HepG2 (cell line): Measurements from ENCODE around the gene PIP5K1C. TPM values are rescaled to one million over a fixed set of nuclear protein-coding genes. Genes with fewer than 3 reads are reported as not detected.

Experiments
- AFF4 ChIP-seq: sonication (generic); formaldehyde crosslinking; IDR thresholded peaks from 2 replicates; pipeline ENCODE4 v1.4.0; 2020; ENCODE audit warnings: missing genetic modification reagents
- CAMTA2 ChIP-seq: sonication (generic); formaldehyde crosslinking; IDR thresholded peaks from 2 replicates; pipeline ENCODE4 v1.4.0; 2020; ENCODE audit warnings: mild to moderate bottlenecking, missing genetic modification reagents, borderline replicate concordance
- DMTF1 ChIP-seq: sonication (generic); formaldehyde crosslinking; IDR thresholded peaks from 2 replicates; pipeline ENCODE4 v1.4.0; 2020; ENCODE audit warnings: mild to moderate bottlenecking, missing genetic modification reagents
- HIC2 ChIP-seq: sonication (generic); formaldehyde crosslinking; IDR thresholded peaks from 2 replicates; pipeline ENCODE4 v1.9.0; 2022; ENCODE audit warnings: low read depth, missing genetic modification reagents
- HMG20B ChIP-seq: conservative IDR thresholded peaks from 2 replicates; pipeline ENCODE4 v1.6.1; 2016; ENCODE audit warnings: missing genetic modification reagents, missing compliant biosample characterization
- MTF2 ChIP-seq: sonication (generic); formaldehyde crosslinking; IDR thresholded peaks from 2 replicates; pipeline ENCODE4 v1.5.0; 2020; ENCODE audit warnings: missing genetic modification reagents, borderline replicate concordance
- NCOA1 ChIP-seq: sonication (generic); formaldehyde crosslinking; IDR thresholded peaks from 2 replicates; pipeline ENCODE4 v1.9.0; 2021; ENCODE audit warnings: missing genetic modification reagents
- RBFOX2 ChIP-seq: fragments of 200-400 bp; formaldehyde crosslinking; IDR thresholded peaks from 2 replicates; pipeline ENCODE4 v1.6.1; 2017; ENCODE audit warnings: low read depth, mild to moderate bottlenecking, low read length
- RFXANK ChIP-seq: IDR thresholded peaks from 2 replicates; pipeline ENCODE4 v1.6.1; 2016
- TRAFD1 ChIP-seq: sonication (generic); formaldehyde crosslinking; IDR thresholded peaks from 2 replicates; pipeline ENCODE4 v1.5.1; 2020; ENCODE audit warnings: missing genetic modification reagents, mild to moderate bottlenecking, borderline replicate concordance
- ZBTB3 ChIP-seq: sonication (generic); formaldehyde crosslinking; IDR thresholded peaks from 2 replicates; pipeline ENCODE4 v1.4.0; 2020; ENCODE audit warnings: low read depth, mild to moderate bottlenecking, moderate library complexity, missing genetic modification reagents, borderline replicate concordance
- ZNF101 ChIP-seq: sonication (generic); formaldehyde crosslinking; IDR thresholded peaks from 2 replicates; pipeline ENCODE4 v1.4.0; 2020; ENCODE audit warnings: mild to moderate bottlenecking, low read depth, missing genetic modification reagents, borderline replicate concordance
- ZNF225 ChIP-seq: sonication (generic); formaldehyde crosslinking; IDR thresholded peaks from 2 replicates; pipeline ENCODE4 v1.4.0; 2020; ENCODE audit warnings: mild to moderate bottlenecking, missing genetic modification reagents
- ZNF235 ChIP-seq: sonication (generic); formaldehyde crosslinking; IDR thresholded peaks from 2 replicates; pipeline ENCODE4 v1.8.1; 2023; ENCODE audit warnings: mild to moderate bottlenecking, missing genetic modification reagents, borderline replicate concordance
- ZNF512 ChIP-seq: sonication (generic); formaldehyde crosslinking; IDR thresholded peaks from 2 replicates; pipeline ENCODE4 v1.4.0; 2020; ENCODE audit warnings: mild to moderate bottlenecking, missing genetic modification reagents
- ZSCAN21 ChIP-seq: sonication (generic); formaldehyde crosslinking; IDR thresholded peaks from 2 replicates; pipeline ENCODE4 v1.8.0; 2022; ENCODE audit warnings: mild to moderate bottlenecking, missing genetic modification reagents, moderate library complexity, borderline replicate concordance
- ZSCAN31 ChIP-seq: sonication (generic); formaldehyde crosslinking; IDR thresholded peaks from 2 replicates; pipeline ENCODE4 v1.5.0; 2020; ENCODE audit warnings: low read depth, mild to moderate bottlenecking, missing genetic modification reagents
- polyA plus RNA-seq, 8 experiments: library from polyadenylated mRNA; depleted of rRNA in 3 of 8; stranded (reverse) in 7 of 8; unstranded in 1 of 8; fragments of >200 nt; fragmentation: Illumina TruSeq in 4 of 8; extraction: Trizol in 4 of 8; gene quantifications; 2 replicates each; pipeline versions ENCODE4 v1.2.1 to v1.2.3, GENCODE V29; 2011 to 2016; ENCODE audit warnings: low read depth in 4 of 8, missing spikeins in 1 of 8, mixed read lengths in 1 of 8; ENCODE audit not compliant: insufficient read depth in 1 of 8
- total RNA-seq, 5 experiments: library from RNA; depleted of rRNA; stranded (reverse); fragments of >200 nt; fragmentation: Illumina TruSeq; extraction: Trizol; gene quantifications; 2 replicates each; pipeline ENCODE4 v1.2.3, GENCODE V29; 2016; ENCODE audit warnings: low read depth in 1 of 5

Gene PIP5K1C
- total and polyA plus RNA-seq, 2 of the 13 experiments (the other 11 are each of a cell fraction or from before 2014, with no cell fraction given): 3.6 to 4.3 TPM

GRCh38 chr19:3708207-3708931 lies 8.1 kb upstream of the PIP5K1C start, which contains the start of gene TJP3 (continued):
- no peak for TF ChIP-seq ZNF235 (CRISPR knock-in tag)
- TF ChIP-seq ZBTB3: no peak
- TF ChIP-seq CAMTA2 (CRISPR knock-in tag): no peak
- peak; percentile 85 for TF ChIP-seq HIC2 (CRISPR knock-in tag)
- TF ChIP-seq ZNF101 (CRISPR knock-in tag): 0 out of 2 replicates have a peak, but pooled peaks have one; percentile 29
- no peak for TF ChIP-seq ZNF512 (CRISPR knock-in tag)
- TF ChIP-seq MTF2 (CRISPR knock-in tag): no peak
- no peak; the same call in 1 of the 2 replicates for TF ChIP-seq ZSCAN21 (CRISPR knock-in tag)
- TF ChIP-seq HMG20B (CRISPR knock-in tag): no peak
- TF ChIP-seq RFXANK (CRISPR knock-in tag): no peak
- TF ChIP-seq ZNF225 (CRISPR knock-in tag): no peak
- TF ChIP-seq ZSCAN31 (CRISPR knock-in tag): no peak
- no peak for TF ChIP-seq AFF4 (CRISPR knock-in tag)
- no peak for TF ChIP-seq TRAFD1 (CRISPR knock-in tag)
- no peak; the same call in none of the 2 replicates for TF ChIP-seq RBFOX2
- no peak for TF ChIP-seq DMTF1
- TF ChIP-seq NCOA1 (CRISPR knock-in tag): no peak
